Prostate gland (tissue), 2 donors: ENCODE measurements around the gene PLPPR5. TPM values are rescaled to one million over a fixed set of nuclear protein-coding genes. Genes with fewer than 3 reads are reported as not detected.

Experiments used
- DNase-seq: peaks from one replicate; pipeline ENCODE4 v3.0.0-alpha.2; 2019; ENCODE audit warnings: low spot score
- H3K27ac ChIP-seq, 2 donors: fragments of 200-600 bp; sonication (generic); 2 replicates each; pipeline ENCODE4 v1.5.1; 2017 to 2019
- H3K27me3 ChIP-seq: fragments of 200-600 bp; sonication (generic); replicated peaks from 2 replicates; pipeline ENCODE4 v1.5.1; 2019; ENCODE audit not compliant: insufficient read depth
- H3K36me3 ChIP-seq, 2 donors: fragments of 200-600 bp; sonication (generic); 1 replicate in 1 of 2; 2 replicates in 1 of 2; pipeline versions ENCODE4 v1.5.1 to v1.8.1; 2017 to 2019
- H3K4me1 ChIP-seq: fragments of 200-600 bp; sonication (generic); replicated peaks from 2 replicates; pipeline ENCODE4 v1.5.1; 2019
- H3K4me3 ChIP-seq, 2 donors: fragments of 200-600 bp; sonication (generic); 2 replicates each; pipeline ENCODE4 v1.5.1; 2017 to 2019
- H3K9me3 ChIP-seq: fragments of 200-600 bp; sonication (generic); 2 replicates; pipeline ENCODE4 v1.5.1; 2017
- CTCF ChIP-seq, 4 experiments: fragments of 200-600 bp in 2 of 4; fragments of 450-650 bp in 2 of 4; sonication (generic) in 2 of 4; IDR thresholded peaks; 1 replicate in 3 of 4; 2 replicates in 1 of 4; pipeline ENCODE4 v1.5.1; 2016 to 2019; ENCODE audit warnings: antibody characterized with exemption in 4 of 4, mild to moderate bottlenecking in 2 of 4, moderate library complexity in 2 of 4
- POLR2A ChIP-seq: fragments of 450-650 bp; IDR thresholded peaks from one replicate; pipeline ENCODE4 v1.6.1; 2016; ENCODE audit warnings: antibody characterized with exemption, mild to moderate bottlenecking
- POLR2AphosphoS5 ChIP-seq: sonication (generic); formaldehyde crosslinking; IDR thresholded peaks from one replicate; pipeline ENCODE4 v1.6.1; 2017; ENCODE audit warnings: antibody characterized with exemption
- WGBS: methylation state at CpG from one replicate; pipeline ENCODE4 v1.1.5; 2018; 5-methylcytosine and 5-hydroxymethylcytosine counted together
- intact Hi-C: fragments of 100-400 bp; cut with DNase I; formaldehyde crosslinking; loops from one replicate; pipeline ENCODE4 v1.14.2; 2022
- total RNA-seq, 2 donors: library from RNA; depleted of rRNA; stranded (reverse); fragments of >200 nt; gene quantifications; one replicate each; pipeline ENCODE4 v1.1.0, GENCODE V29; 2016

Gene PLPPR5
- total RNA-seq, 2 donors from 2014 or later = 4.3 TPM; not detected in 1

- WGBS = 57% methylated on average over 2 of the region's 2 CpGs
- Histone ChIP-seq H3K36me3 (no peaks in the 10 kb centered on the region), H3K27ac (no peak overlapping the region), H3K27me3 (no peaks in the 10 kb centered on the region), H3K4me3 (no peak overlapping the region), H3K9me3 (no peaks in the 10 kb centered on the region), H3K4me1 (no peaks in the 10 kb centered on the region)
- TF ChIP-seq POLR2AphosphoS5 (no peak), CTCF (IDR thresholded peaks at IDR 0.05) (no peak), POLR2A (no peak)
- DNase-seq = no peak
- intact Hi-C loops = no loop called here
Measured at GRCh38 chr1:98920441-98921110, 84.1 kb downstream of the PLPPR5 start.

GRCh38 chr1:98919652-98920051 lies 85.0 kb downstream of the PLPPR5 start:
- 92% methylated on average over 2 of the region's 2 CpGs for WGBS
- intact Hi-C loops = no loop called here
- TF ChIP-seq CTCF (IDR thresholded peaks at IDR 0.05) = no peak
- no peak for TF ChIP-seq POLR2A
- no peak for TF ChIP-seq POLR2AphosphoS5

GRCh38 chr1:98919211-98919610 lies 85.5 kb downstream of the PLPPR5 start:
- no peak for TF ChIP-seq CTCF (IDR thresholded peaks at IDR 0.05)
- TF ChIP-seq POLR2A = no peak
- TF ChIP-seq POLR2AphosphoS5 = no peak
- H3K27me3 ChIP-seq = no peaks in the 10 kb centered on the region
- H3K9me3 ChIP-seq = no peaks in the 10 kb centered on the region
- 78% methylated on average over 1 of the region's 1 CpG for WGBS
- no peak overlapping the region for H3K4me3 ChIP-seq
- no peak overlapping the region for H3K27ac ChIP-seq
- DNase-seq = no peak
- intact Hi-C loops = no loop called here
- H3K36me3 ChIP-seq = no peaks in the 10 kb centered on the region
- no peaks in the 10 kb centered on the region for H3K4me1 ChIP-seq

More at GRCh38 chr1:98919652-98920051, 85.0 kb downstream of the PLPPR5 start:
- H3K36me3 ChIP-seq = no peaks in the 10 kb centered on the region
- no peak overlapping the region for H3K27ac ChIP-seq
- no peak overlapping the region for H3K4me3 ChIP-seq
- no peaks in the 10 kb centered on the region for H3K4me1 ChIP-seq
- no peaks in the 10 kb centered on the region for H3K27me3 ChIP-seq
- H3K9me3 ChIP-seq = no peaks in the 10 kb centered on the region
- no peak for DNase-seq

GRCh38 chr1:98914547-98914946 lies 90.1 kb downstream of the PLPPR5 start:
- intact Hi-C loops = no loop called here
- Histone ChIP-seq H3K36me3 (no peaks in the 10 kb centered on the region), H3K27me3 (no peaks in the 10 kb centered on the region), H3K9me3 (no peaks in the 10 kb centered on the region), H3K4me3 (no peak overlapping the region), H3K27ac (no peak overlapping the region), H3K4me1 (no peaks in the 10 kb centered on the region)
- TF ChIP-seq CTCF (IDR thresholded peaks at IDR 0.05) = no peak
- TF ChIP-seq POLR2AphosphoS5 = no peak
- no peak for TF ChIP-seq POLR2A
- DNase-seq = no peak
- WGBS = 61% methylated on average over 3 of the region's 3 CpGs

- 83% methylated on average over 2 of the region's 2 CpGs for WGBS
- Histone ChIP-seq H3K4me1 (no peaks in the 10 kb centered on the region), H3K27ac (no peak overlapping the region), H3K4me3 (no peak overlapping the region), H3K27me3 (no peaks in the 10 kb centered on the region), H3K9me3 (no peaks in the 10 kb centered on the region), H3K36me3 (no peaks in the 10 kb centered on the region)
- intact Hi-C loops = no loop called here
- no peak for TF ChIP-seq POLR2AphosphoS5
- no peak for TF ChIP-seq POLR2A
- no peak for TF ChIP-seq CTCF (IDR thresholded peaks at IDR 0.05)
- DNase-seq = no peak
Measured at GRCh38 chr1:98910827-98911226, 93.8 kb downstream of the PLPPR5 start.
